Erythroblast (primary cell): Measurements from ENCODE around the gene CEP19.

Experiments used
- GATA1 ChIP-seq: IDR thresholded peaks from 2 replicates; pipeline ENCODE4 v1.6.1; 2011; ENCODE audit warnings: low read depth, mild to moderate bottlenecking, control low read depth, low read length, moderate library complexity
- POLR2A ChIP-seq: IDR thresholded peaks from 2 replicates; pipeline ENCODE4 v1.6.1; 2011; ENCODE audit warnings: mild to moderate bottlenecking, low read length

GRCh38 chr3:196736670-196737374, 24.8 kb upstream of the CEP19 start:
- no peak for TF ChIP-seq POLR2A
- TF ChIP-seq GATA1: no peak
